BLaER1 treated with 17β-estradiol and CSF1 and Interleukin-3, amounts not matched to agents 10 nM and 100 nM (cell line): ENCODE data around the gene RHCG.

ENCODE experiments used
- H3K27ac ChIP-seq, 11 experiments: shearing (Covaris generic); formaldehyde crosslinking; 2 replicates each; pipeline ENCODE4 v1.8.1; 2022
- H3K27me3 ChIP-seq, 11 experiments: shearing (Covaris generic); formaldehyde crosslinking; 2 replicates each; pipeline ENCODE4 v1.8.1; 2022
- H3K36me3 ChIP-seq, 11 experiments: shearing (Covaris generic); formaldehyde crosslinking; 2 replicates each; pipeline ENCODE4 v1.8.1; 2022
- H3K4me1 ChIP-seq, 10 experiments: shearing (Covaris generic); formaldehyde crosslinking; 2 replicates each; pipeline ENCODE4 v1.8.1; 2022
- H3K4me2 ChIP-seq, 11 experiments: shearing (Covaris generic); formaldehyde crosslinking; 2 replicates each; pipeline ENCODE4 v1.8.1; 2022
- H3K4me3 ChIP-seq, 10 experiments: shearing (Covaris generic); formaldehyde crosslinking; 2 replicates each; pipeline ENCODE4 v1.8.1; 2022
- H3K9ac ChIP-seq, 11 experiments: shearing (Covaris generic); formaldehyde crosslinking; 2 replicates each; pipeline ENCODE4 v1.8.1; 2022
- H3K9me3 ChIP-seq, 11 experiments: shearing (Covaris generic); formaldehyde crosslinking; replicated peaks in 1 of 11; 2 replicates each; pipeline ENCODE4 v1.8.1; 2022
- H4K20me1 ChIP-seq, 11 experiments: shearing (Covaris generic); formaldehyde crosslinking; 2 replicates each; pipeline ENCODE4 v1.8.1; 2022
- Cebpa-rat ChIP-seq, 11 experiments: shearing (Covaris generic); IDR thresholded peaks; 2 replicates each; pipeline ENCODE4 v1.8.1; 2022

RHCG gene

GRCh38 chr15:89496155-89497098 is at the start of gene RHCG:
Gene RHCG (minus strand): TSS chr15:89496583. CDS start chr15:89496544, 39 bp downstream.
- H3K9me3 ChIP-seq = peaks cover 0 to 8% (median 0%) of the 10 kb centered on the region in 11 experiments; a peak in 4 of 22 replicates
- H3K4me3 ChIP-seq = no peak within 1 kb of the TSS
- H3K27me3 ChIP-seq = peaks cover 22 to 33% (median 26%) of the 10 kb centered on the region in 11 experiments
- no peaks in the 10 kb centered on the region for H3K36me3 ChIP-seq
- no peak within 1 kb of the TSS for H3K9ac ChIP-seq
- TF ChIP-seq Cebpa-rat (IDR thresholded peaks at IDR 0.05) = no peak
- H4K20me1 ChIP-seq = no peaks in the 10 kb centered on the region; a peak in 2 of 22 replicates
- H3K4me2 ChIP-seq = no peak within 1 kb of the TSS
- H3K27ac ChIP-seq = no peak within 1 kb of the TSS
- H3K4me1 ChIP-seq = no peaks in the 10 kb centered on the region

DNA sequence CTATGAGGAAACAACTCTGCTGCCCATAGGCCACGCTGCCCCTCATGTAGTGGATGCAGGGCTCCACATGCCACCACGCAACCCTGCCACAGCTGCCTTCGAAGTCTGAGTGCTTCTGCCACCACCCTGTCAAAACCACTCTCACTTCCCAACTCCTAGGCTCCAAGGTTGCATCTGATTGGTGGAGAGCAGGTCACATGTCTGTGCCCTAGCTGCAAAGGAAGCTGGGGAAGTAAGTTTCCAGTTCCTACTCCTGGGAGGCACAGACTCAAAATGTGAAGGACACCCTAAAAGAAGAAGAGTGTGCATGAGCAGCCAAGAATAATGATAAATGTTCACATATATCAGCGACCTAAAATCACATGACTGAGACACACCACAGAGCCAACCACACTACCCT is 47.0 kb upstream of the RHCG start:
- no peak for TF ChIP-seq Cebpa-rat (IDR thresholded peaks at IDR 0.05)
- Histone ChIP-seq H3K4me1 (no peaks in the 10 kb centered on the region), H3K9me3 (peaks cover 5 to 20% (median 15%) of the 10 kb centered on the region in 11 experiments; a peak in 20 of 22 replicates), H3K27ac (no peak overlapping the region), H3K4me3 (no peak overlapping the region), H3K4me2 (no peak overlapping the region), H3K36me3 (no peaks in the 10 kb centered on the region), H3K27me3 (no peaks in the 10 kb centered on the region), H4K20me1 (no peaks in the 10 kb centered on the region), H3K9ac (no peak overlapping the region)

DNA sequence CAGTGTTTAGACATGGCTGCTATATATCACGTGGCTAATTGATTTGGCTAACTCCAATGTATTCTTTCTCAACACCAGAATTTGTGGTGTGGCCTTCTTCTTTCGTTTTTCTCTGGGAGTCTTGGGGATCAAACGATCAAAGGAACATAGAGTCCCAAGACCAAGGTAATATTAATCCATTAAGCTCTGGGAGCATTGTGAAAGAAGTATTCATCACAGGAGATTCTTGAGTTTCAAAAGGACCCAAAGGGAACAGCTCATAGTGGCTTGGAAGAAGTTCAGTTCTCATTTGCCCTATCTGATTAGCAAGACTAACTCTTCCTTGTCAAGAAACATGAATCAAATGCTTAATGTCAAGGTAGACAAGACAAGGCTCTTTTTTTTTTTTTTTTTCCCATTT is 46.0 kb upstream of the RHCG start:
- H3K9ac ChIP-seq = no peak overlapping the region
- H4K20me1 ChIP-seq = no peaks in the 10 kb centered on the region
- peaks cover 15 to 27% (median 22%) of the 10 kb centered on the region in 11 experiments for H3K9me3 ChIP-seq
- no peaks in the 10 kb centered on the region for H3K4me1 ChIP-seq
- no peaks in the 10 kb centered on the region for H3K36me3 ChIP-seq
- no peaks in the 10 kb centered on the region for H3K27me3 ChIP-seq
- H3K4me2 ChIP-seq = no peak overlapping the region
- no peak overlapping the region for H3K27ac ChIP-seq
- H3K4me3 ChIP-seq = no peak overlapping the region
- no peak for TF ChIP-seq Cebpa-rat (IDR thresholded peaks at IDR 0.05)

DNA sequence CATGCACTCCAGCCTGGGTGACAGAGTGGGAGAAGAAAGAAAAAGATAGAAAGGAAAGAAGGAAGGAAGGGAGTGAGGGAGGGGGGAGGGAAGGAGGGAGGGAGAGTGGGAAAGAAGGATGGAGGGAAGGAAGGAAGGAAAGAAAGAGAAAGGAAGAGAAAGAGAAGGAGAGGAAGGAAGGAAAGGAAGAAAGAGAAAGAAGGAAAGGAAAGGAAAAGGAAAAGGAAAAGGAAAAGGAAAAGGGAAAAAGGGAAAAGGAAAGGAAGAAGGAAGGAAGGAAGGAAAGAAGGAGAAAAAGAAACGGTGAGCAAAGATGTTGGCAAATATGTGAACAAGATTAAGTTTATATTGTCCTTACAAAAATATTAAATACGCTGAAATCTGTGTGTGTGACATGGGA is 42.6 kb upstream of the RHCG start:
- Histone ChIP-seq H3K4me1 (no peaks in the 10 kb centered on the region), H3K4me3 (no peak overlapping the region), H3K9me3 (peaks cover 24 to 38% (median 31%) of the 10 kb centered on the region in 11 experiments), H3K4me2 (no peak overlapping the region), H3K36me3 (no peaks in the 10 kb centered on the region), H4K20me1 (no peaks in the 10 kb centered on the region), H3K9ac (no peak overlapping the region), H3K27ac (no peak overlapping the region), H3K27me3 (no peaks in the 10 kb centered on the region)
- no peak for TF ChIP-seq Cebpa-rat (IDR thresholded peaks at IDR 0.05)

DNA sequence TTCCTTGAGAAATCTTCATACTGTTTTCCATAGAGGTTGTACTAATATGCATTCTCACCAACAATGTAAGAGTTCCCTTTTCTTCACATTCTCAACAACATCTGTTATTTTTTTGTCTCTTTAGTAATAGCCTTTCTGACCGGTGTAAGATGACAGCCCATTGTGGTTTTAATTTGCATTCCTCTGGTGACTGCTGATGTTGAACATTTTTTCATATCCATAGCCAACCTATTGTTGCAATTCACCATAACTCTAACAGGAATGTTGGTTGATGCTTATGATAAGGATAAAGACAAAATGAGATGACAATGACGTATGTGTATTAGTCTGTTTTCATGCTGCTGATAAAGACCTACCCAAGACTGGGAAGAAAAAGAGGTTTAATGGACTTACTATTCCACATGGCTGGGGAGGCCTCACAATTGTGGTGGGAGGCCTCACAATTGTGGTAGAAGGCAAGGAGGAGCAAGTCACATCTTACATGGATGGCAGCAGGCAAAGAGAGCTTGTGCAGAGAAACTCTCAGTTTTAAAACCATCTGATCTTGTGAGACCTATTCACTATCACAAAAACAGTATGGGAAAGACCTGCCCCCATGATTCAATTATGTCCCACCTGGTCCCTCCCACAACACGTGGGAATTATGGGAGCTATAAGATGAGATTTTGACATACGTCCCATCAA is 37.6 kb upstream of the RHCG start:
- TF ChIP-seq Cebpa-rat (IDR thresholded peaks at IDR 0.05) = no peak
- Histone ChIP-seq H4K20me1 (no peaks in the 10 kb centered on the region; a peak in 1 of 22 replicates), H3K4me1 (no peaks in the 10 kb centered on the region), H3K4me3 (no peak overlapping the region), H3K36me3 (no peaks in the 10 kb centered on the region), H3K4me2 (no peak overlapping the region), H3K9me3 (peaks cover 22 to 31% (median 27%) of the 10 kb centered on the region in 11 experiments), H3K9ac (no peak overlapping the region), H3K27me3 (no peaks in the 10 kb centered on the region), H3K27ac (no peak overlapping the region)

DNA sequence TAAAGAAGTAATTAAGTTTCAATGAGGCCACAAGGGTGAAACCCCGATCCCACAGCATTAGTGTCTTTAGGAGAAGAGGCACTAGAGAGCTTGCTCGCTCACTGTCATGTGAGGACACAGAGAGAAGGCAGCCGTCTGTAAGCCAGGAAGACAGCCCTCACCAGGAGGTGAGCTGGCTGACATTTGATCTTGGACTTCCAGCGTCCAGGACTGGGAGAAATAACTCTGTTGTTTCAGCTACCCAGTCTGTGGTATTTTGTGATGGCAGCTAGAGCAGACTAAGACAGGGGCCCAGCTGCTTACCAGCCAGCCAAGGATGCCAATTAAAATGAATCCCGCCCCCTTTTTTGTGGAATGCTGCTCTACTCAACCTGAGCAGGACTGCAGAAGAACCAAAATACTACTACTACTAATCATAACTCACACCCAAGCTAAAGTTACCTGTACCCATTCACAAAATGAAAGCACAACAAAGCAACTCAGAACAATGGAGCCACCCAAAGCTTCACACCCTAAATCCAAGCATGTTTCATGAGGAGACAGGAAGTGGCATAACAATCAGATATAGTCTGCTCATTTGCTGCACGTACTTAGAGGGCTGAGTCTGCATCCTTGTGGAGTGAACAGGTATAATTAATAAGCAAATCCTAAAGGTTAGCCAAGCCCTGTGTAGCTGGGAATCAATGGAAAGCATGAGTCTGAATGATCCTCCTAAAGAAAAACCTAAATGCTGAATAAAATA is 35.6 kb upstream of the RHCG start:
- H3K36me3 ChIP-seq = no peaks in the 10 kb centered on the region
- no peak overlapping the region for H3K4me2 ChIP-seq
- H3K4me3 ChIP-seq = no peak overlapping the region
- peaks cover 7 to 14% (median 11%) of the 10 kb centered on the region in 11 experiments; a peak in 21 of 22 replicates for H3K9me3 ChIP-seq
- no peaks in the 10 kb centered on the region for H3K27me3 ChIP-seq
- TF ChIP-seq Cebpa-rat (IDR thresholded peaks at IDR 0.05) = no peak
- no peak overlapping the region for H3K27ac ChIP-seq
- H3K4me1 ChIP-seq = no peaks in the 10 kb centered on the region
- H4K20me1 ChIP-seq = no peaks in the 10 kb centered on the region; a peak in 1 of 22 replicates
- H3K9ac ChIP-seq = no peak overlapping the region

- H4K20me1 ChIP-seq = no peaks in the 10 kb centered on the region; a peak in 1 of 22 replicates
- no peak overlapping the region for H3K4me2 ChIP-seq
- peaks cover 7 to 12% (median 10%) of the 10 kb centered on the region in 11 experiments; a peak in 19 of 22 replicates for H3K9me3 ChIP-seq
- no peak overlapping the region for H3K4me3 ChIP-seq
- no peaks in the 10 kb centered on the region for H3K36me3 ChIP-seq
- H3K4me1 ChIP-seq = no peaks in the 10 kb centered on the region
- H3K9ac ChIP-seq = no peak overlapping the region
- H3K27me3 ChIP-seq = no peaks in the 10 kb centered on the region
- TF ChIP-seq Cebpa-rat (IDR thresholded peaks at IDR 0.05) = no peak
- H3K27ac ChIP-seq = no peak overlapping the region
Measured at GRCh38 chr15:89530976-89531375, 34.6 kb upstream of the RHCG start.

- Histone ChIP-seq H3K9me3 (peaks cover under 1 to 6% (median 3%) of the 10 kb centered on the region in 11 experiments; a peak in 11 of 22 replicates), H3K36me3 (no peaks in the 10 kb centered on the region), H4K20me1 (no peaks in the 10 kb centered on the region; a peak in 1 of 22 replicates), H3K4me1 (no peaks in the 10 kb centered on the region), H3K9ac (no peak overlapping the region), H3K4me3 (no peak overlapping the region), H3K4me2 (no peak overlapping the region), H3K27ac (no peak overlapping the region), H3K27me3 (no peaks in the 10 kb centered on the region)
- no peak for TF ChIP-seq Cebpa-rat (IDR thresholded peaks at IDR 0.05)
Measured at GRCh38 chr15:89528757-89529352, 32.5 kb upstream of the RHCG start.
